ENCODE measurements around the gene PPM1H. TPM values are rescaled to one million over a fixed set of nuclear protein-coding genes. Genes with fewer than 3 reads are reported as not detected.

PPM1H gene
- total RNA-seq, 4 donors from 2014 or later = 1.1 to 2.4 (median 1.7) TPM

GRCh38 chr12:62703011-62703380 lies 232.0 kb downstream of the PPM1H start:
- DNase-seq (ENCODE audit: low spot score in 2 of 2) = no peak
- TF ChIP-seq CTCF (IDR thresholded peaks at IDR 0.05) (no peak), POLR2A (IDR thresholded peaks at IDR 0.05) (no peak)
- intact Hi-C loops (cut with DNase I; ENCODE audit: low total_unique reads) = no loop called here
- 34 to 55% methylated on average over 4 of the region's 4 CpGs for WGBS, 2 donors
- no peak overlapping the region for H3K4me3 ChIP-seq (ENCODE audit: low read depth, poor library complexity, severe bottlenecking)

GRCh38 chr12:62701492-62701891 lies 233.5 kb downstream of the PPM1H start:
- WGBS, 2 donors = 95 to 97% methylated on average over 5 of the region's 5 CpGs
- no peak for DNase-seq (ENCODE audit: low spot score in 2 of 2)
- H3K4me3 ChIP-seq (ENCODE audit: low read depth, poor library complexity, severe bottlenecking) = no peak overlapping the region
- intact Hi-C loops (cut with DNase I; ENCODE audit: low total_unique reads) = no loop called here
- TF ChIP-seq CTCF (IDR thresholded peaks at IDR 0.05) (no peak), POLR2A (IDR thresholded peaks at IDR 0.05) (no peak)

- intact Hi-C loops (cut with DNase I; ENCODE audit: low total_unique reads) = no loop called here
- no peak overlapping the region for H3K4me3 ChIP-seq (ENCODE audit: low read depth, poor library complexity, severe bottlenecking)
- DNase-seq (ENCODE audit: low spot score in 2 of 2) = no peak
- TF ChIP-seq POLR2A (IDR thresholded peaks at IDR 0.05) (no peak), CTCF (IDR thresholded peaks at IDR 0.05) (no peak)
- WGBS, 2 donors = 94% methylated on average over 5 of the region's 5 CpGs
These were observed 234.7 kb downstream of the PPM1H start for GRCh38 chr12:62700091-62700880.

- H3K4me3 ChIP-seq (ENCODE audit: low read depth, poor library complexity, severe bottlenecking) = no peak overlapping the region
- intact Hi-C loops (cut with DNase I; ENCODE audit: low total_unique reads) = no loop called here
- no peak for DNase-seq (ENCODE audit: low spot score in 2 of 2)
- TF ChIP-seq CTCF (IDR thresholded peaks at IDR 0.05) = no peak
- TF ChIP-seq POLR2A (IDR thresholded peaks at IDR 0.05) = no peak
These were observed 236.2 kb downstream of the PPM1H start for GRCh38 chr12:62698701-62699101.

- intact Hi-C loops (cut with DNase I; ENCODE audit: low total_unique reads) = no loop called here
- TF ChIP-seq POLR2A (IDR thresholded peaks at IDR 0.05) (no peak), CTCF (IDR thresholded peaks at IDR 0.05) (no peak)
- WGBS, 2 donors = 57 to 75% methylated on average over 1 of the region's 1 CpG
- no peak for DNase-seq (ENCODE audit: low spot score in 2 of 2)
- no peak overlapping the region for H3K4me3 ChIP-seq (ENCODE audit: low read depth, poor library complexity, severe bottlenecking)
These were observed 237.1 kb downstream of the PPM1H start for GRCh38 chr12:62697893-62698292.

GRCh38 chr12:62695696-62696095 lies 239.3 kb downstream of the PPM1H start:
- no peak overlapping the region for H3K4me3 ChIP-seq (ENCODE audit: low read depth, poor library complexity, severe bottlenecking)
- DNase-seq (ENCODE audit: low spot score in 2 of 2) = peak in 1 of 2 donors; percentile 62
- TF ChIP-seq CTCF (IDR thresholded peaks at IDR 0.05) = no peak
- TF ChIP-seq POLR2A (IDR thresholded peaks at IDR 0.05) = no peak
- intact Hi-C loops (cut with DNase I; ENCODE audit: low total_unique reads) = no loop called here
- 95 to 97% methylated on average over 2 of the region's 2 CpGs for WGBS, 2 donors

Data from lower leg skin (tissue), 4 donors.